Endothelial cell of umbilical vein (primary cell): ENCODE results near the gene ASIP. TPM values are rescaled to one million over a fixed set of nuclear protein-coding genes. Genes with fewer than 3 reads are reported as not detected.

Experiments used
- BruUV-seq: library from RNA; stranded (reverse); fragments of 400-500 nt; replicated peaks from 2 replicates; lab custom pipeline; 2021; lab: Mats Ljungman, UMichigan
- CTCF ChIA-PET: fragments of 300-600, 350-600 bp; sonication (Branson Sonifier 250); formaldehyde crosslinking; loops from one replicate; lab custom pipeline; 2021; ENCODE audit warnings: antibody characterized with exemption, inconsistent platforms; lab: Charles Lee
- POLR2A ChIA-PET: fragments of 300-600, 350-600 bp; sonication (Branson Sonifier 250); formaldehyde crosslinking; loops from one replicate; lab custom pipeline; 2021; ENCODE audit warnings: antibody characterized with exemption, inconsistent platforms; lab: Charles Lee
- DNase-seq: peaks from one replicate; pipeline ENCODE4 v3.0.0-alpha.2; 2011; ENCODE audit warnings: low read depth, low spot score
- FAIRE-seq: peaks from 2 replicates; lab custom pipeline; 2011; peaks lifted over from hg19 to GRCh38; lab: Jason Lieb, UNC
- H2AFZ ChIP-seq: 2 replicates; pipeline ENCODE4 v1.6.0; 2012; ENCODE audit warnings: low read depth, low read length, control low read depth, inconsistent platforms
- H3K27ac ChIP-seq: 2 replicates; pipeline ENCODE4 v1.5.1; 2011; ENCODE audit warnings: low read depth, mild to moderate bottlenecking, control low read depth, low read length, moderate library complexity; ENCODE audit not compliant: insufficient read depth
- H3K27me3 ChIP-seq, 2 experiments: 2 replicates each; pipeline versions ENCODE4 v1.6.0 to v1.6.1; 2011; ENCODE audit warnings: low read length in 2 of 2, mixed read lengths in 1 of 2; ENCODE audit not compliant: control insufficient read depth in 2 of 2, insufficient read depth in 2 of 2
- H3K36me3 ChIP-seq, 2 experiments: 2 replicates in 1 of 2; 3 replicates in 1 of 2; pipeline ENCODE4 v1.5.1; 2011; ENCODE audit warnings: low read length in 2 of 2, mild to moderate bottlenecking in 1 of 2, moderate library complexity in 1 of 2; ENCODE audit not compliant: control insufficient read depth in 2 of 2, insufficient read depth in 2 of 2; ENCODE audit errors: extremely low read depth in 1 of 2
- H3K4me1 ChIP-seq: 3 replicates; pipeline ENCODE4 v1.5.1; 2011; ENCODE audit warnings: mild to moderate bottlenecking, low read length; ENCODE audit not compliant: control insufficient read depth, insufficient read depth; ENCODE audit errors: extremely low read depth
- H3K4me2 ChIP-seq: 2 replicates; pipeline ENCODE4 v1.6.1; 2011; ENCODE audit warnings: low read length, control low read depth, mixed read lengths; ENCODE audit not compliant: insufficient read depth
- H3K4me3 ChIP-seq, 3 experiments: fragments of 200-600 bp in 1 of 3; sonication (generic), shearing (Covaris generic) in 1 of 3; replicated peaks in 1 of 3; 2 replicates each; pipeline ENCODE4 v1.5.1; 2011 to 2016; ENCODE audit warnings: control low read depth in 3 of 3, low read length in 3 of 3, mild to moderate bottlenecking in 2 of 3, inconsistent platforms in 1 of 3, low read depth in 1 of 3, moderate library complexity in 1 of 3; ENCODE audit not compliant: insufficient read depth in 1 of 3
- H3K79me2 ChIP-seq: 2 replicates; pipeline ENCODE4 v1.6.0; 2012; ENCODE audit warnings: low read length, inconsistent platforms; ENCODE audit not compliant: control insufficient read depth, insufficient read depth
- H3K9ac ChIP-seq: replicated peaks from 2 replicates; pipeline ENCODE3; 2011; ENCODE audit warnings: low read length, control low read depth; ENCODE audit not compliant: insufficient read depth; ENCODE audit errors: extremely low read depth
- H3K9me1 ChIP-seq: replicated peaks from 3 replicates; pipeline ENCODE4 v1.6.0; 2011; ENCODE audit warnings: mild to moderate bottlenecking, low read length; ENCODE audit not compliant: control insufficient read depth, insufficient read depth; ENCODE audit errors: extremely low read depth
- H3K9me3 ChIP-seq: replicated peaks from 2 replicates; pipeline ENCODE4 v1.5.1; 2012; ENCODE audit warnings: low read length, inconsistent platforms; ENCODE audit not compliant: control insufficient read depth, insufficient read depth
- H4K20me1 ChIP-seq: replicated peaks from 2 replicates; pipeline ENCODE3; 2011; ENCODE audit warnings: mild to moderate bottlenecking, low read length; ENCODE audit not compliant: control insufficient read depth, insufficient read depth; ENCODE audit errors: extremely low read depth
- EZH2 ChIP-seq: IDR thresholded peaks from 2 replicates; pipeline ENCODE4 v1.6.1; 2012; ENCODE audit warnings: borderline replicate concordance, low read depth, mild to moderate bottlenecking, moderate library complexity, low read length, inconsistent platforms; ENCODE audit not compliant: severe bottlenecking
- FOS ChIP-seq: IDR thresholded peaks from 2 replicates; pipeline ENCODE4 v1.6.1; 2011; ENCODE audit warnings: mild to moderate bottlenecking, low read length, moderate library complexity, borderline replicate concordance; ENCODE audit not compliant: insufficient read depth
- GATA2 ChIP-seq: IDR thresholded peaks from 2 replicates; pipeline ENCODE4 v1.7.0; 2011; ENCODE audit warnings: low read depth, mild to moderate bottlenecking, moderate library complexity, mixed read lengths, low read length; ENCODE audit not compliant: insufficient read length, insufficient read depth
- JUN ChIP-seq: IDR thresholded peaks from 2 replicates; pipeline ENCODE4 v1.6.1; 2011; ENCODE audit warnings: borderline replicate concordance, low read depth; ENCODE audit not compliant: insufficient read length, insufficient read depth
- MAX ChIP-seq: IDR thresholded peaks from 2 replicates; pipeline ENCODE4 v1.6.1; 2011; ENCODE audit not compliant: insufficient read depth, insufficient read length
- MYC ChIP-seq: IDR thresholded peaks from one replicate; pipeline ENCODE4 v1.6.1; 2011; ENCODE audit warnings: mild to moderate bottlenecking, low read depth, low read length
- POLR2A ChIP-seq: IDR thresholded peaks from 2 replicates; pipeline ENCODE4 v1.6.1; 2012; ENCODE audit warnings: low read depth, mild to moderate bottlenecking, control low read depth, low read length
- POLR2AphosphoS5 ChIP-seq: IDR thresholded peaks from 2 replicates; pipeline ENCODE4 v1.6.1; 2012; ENCODE audit warnings: low read depth, mild to moderate bottlenecking, control low read depth, low read length, moderate library complexity; ENCODE audit not compliant: insufficient read depth
- dilution Hi-C: fragments of 300-500 bp; cut with MboI; formaldehyde crosslinking; loops from one replicate; pipeline ENCODE4 v1.15.0; 2019; ENCODE audit warnings: low sequenced_read_pairs; ENCODE audit not compliant: extremely low pct_ligation_motif_present
- intact Hi-C: fragments of 100-400 bp; cut with micrococcal nuclease; formaldehyde crosslinking; loops from one replicate; pipeline ENCODE4 v1.10.0; 2022
- polyA plus RNA-seq, 4 experiments: library from polyadenylated mRNA; depleted of rRNA in 3 of 4; stranded (reverse) in 3 of 4; unstranded in 1 of 4; fragments of >200 nt; gene quantifications; 2 replicates each; pipeline versions ENCODE4 v1.2.1 to v1.2.3, GENCODE V29; 2011 to 2012; ENCODE audit warnings: missing spikeins in 1 of 4
- total RNA-seq: library from RNA; stranded (reverse); gene quantifications from 2 replicates; pipeline ENCODE4 v1.2.3, GENCODE V29; 2021
- TF ChIP-seq, protein P1 (sequence below), 2 donors: IDR thresholded peaks; 1 replicate in 1 of 2; 2 replicates in 1 of 2; pipeline ENCODE4 v1.5.1; 2011; ENCODE audit warnings: low read length in 2 of 2, mild to moderate bottlenecking in 2 of 2, moderate library complexity in 2 of 2, control low read depth in 1 of 2, inconsistent platforms in 1 of 2, low read depth in 1 of 2; ENCODE audit not compliant: insufficient read depth in 1 of 2; ENCODE audit errors: extremely low read depth in 1 of 2

ASIP gene
- total and polyA plus RNA-seq, 2 donors (not counting 3 experiments of a cell fraction or from before 2014, with no cell fraction given): not detected

GRCh38 chr20:34299556-34300255 lies 58.5 kb downstream of the ASIP start:
- H3K9me1 ChIP-seq: no peaks in the 10 kb centered on the region
- ChIA-PET POLR2A (no interaction called here), CTCF (interaction anchor here (1.4 to 4.8 kb wide), 4 partner anchors 13 to 223 kb away, joined by 4 to 24 read pairs (median 12); no protein-coding TSS in a partner anchor)
- DNase-seq (no peak), FAIRE-seq (no peak)
- peaks cover 8% of the 10 kb centered on the region for H3K4me1 ChIP-seq
- H3K36me3 ChIP-seq: no peaks in the 10 kb centered on the region
- H3K4me3 ChIP-seq: no peak overlapping the region
- no TSS peak for BruUV-seq
- TF ChIP-seq EZH2: no peak
- no peaks in the 10 kb centered on the region for H4K20me1 ChIP-seq
- H2AFZ ChIP-seq: no peak overlapping the region
- peaks cover 44% of the 10 kb centered on the region for H3K79me2 ChIP-seq
- H3K9ac ChIP-seq: no peak overlapping the region
- no peaks in the 10 kb centered on the region for H3K9me3 ChIP-seq
- no peaks in the 10 kb centered on the region for H3K27me3 ChIP-seq
- no peak overlapping the region for H3K4me2 ChIP-seq
- no peak overlapping the region for H3K27ac ChIP-seq
- intact Hi-C loops (no loop called here), dilution Hi-C loops (no loop called here)

- Histone ChIP-seq H4K20me1 (no peaks in the 10 kb centered on the region), H3K9ac (no peak overlapping the region), H3K36me3 (no peaks in the 10 kb centered on the region), H3K4me2 (no peak overlapping the region), H3K27me3 (no peaks in the 10 kb centered on the region), H3K27ac (no peak overlapping the region), H2AFZ (no peak overlapping the region), H3K79me2 (peaks cover 44% of the 10 kb centered on the region), H3K4me3 (no peak overlapping the region), H3K9me3 (no peaks in the 10 kb centered on the region), H3K4me1 (peaks cover 8% of the 10 kb centered on the region), H3K9me1 (no peaks in the 10 kb centered on the region)
- DNase-seq: no peak
- CTCF ChIA-PET: interaction anchor here (1.5 to 4.8 kb wide), 3 partner anchors 12 to 223 kb away, joined by 4 to 24 read pairs (median 18); no protein-coding TSS in a partner anchor
- FAIRE-seq: no peak
- no TSS peak for BruUV-seq
- POLR2A ChIA-PET: no interaction called here
- dilution Hi-C loops (no loop called here), intact Hi-C loops (no loop called here)
- TF ChIP-seq EZH2 (no peak), POLR2A (no peak), GATA2 (no peak), JUN (no peak), FOS (no peak), MYC (no peak), MAX (no peak), POLR2AphosphoS5 (no peak)
- TF ChIP-seq, protein P1, sequence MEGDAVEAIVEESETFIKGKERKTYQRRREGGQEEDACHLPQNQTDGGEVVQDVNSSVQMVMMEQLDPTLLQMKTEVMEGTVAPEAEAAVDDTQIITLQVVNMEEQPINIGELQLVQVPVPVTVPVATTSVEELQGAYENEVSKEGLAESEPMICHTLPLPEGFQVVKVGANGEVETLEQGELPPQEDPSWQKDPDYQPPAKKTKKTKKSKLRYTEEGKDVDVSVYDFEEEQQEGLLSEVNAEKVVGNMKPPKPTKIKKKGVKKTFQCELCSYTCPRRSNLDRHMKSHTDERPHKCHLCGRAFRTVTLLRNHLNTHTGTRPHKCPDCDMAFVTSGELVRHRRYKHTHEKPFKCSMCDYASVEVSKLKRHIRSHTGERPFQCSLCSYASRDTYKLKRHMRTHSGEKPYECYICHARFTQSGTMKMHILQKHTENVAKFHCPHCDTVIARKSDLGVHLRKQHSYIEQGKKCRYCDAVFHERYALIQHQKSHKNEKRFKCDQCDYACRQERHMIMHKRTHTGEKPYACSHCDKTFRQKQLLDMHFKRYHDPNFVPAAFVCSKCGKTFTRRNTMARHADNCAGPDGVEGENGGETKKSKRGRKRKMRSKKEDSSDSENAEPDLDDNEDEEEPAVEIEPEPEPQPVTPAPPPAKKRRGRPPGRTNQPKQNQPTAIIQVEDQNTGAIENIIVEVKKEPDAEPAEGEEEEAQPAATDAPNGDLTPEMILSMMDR (IDR thresholded peaks at IDR 0.05; ENCODE audit: extremely low read depth in 1 of 2, insufficient read depth in 1 of 2, low read depth in 1 of 2, low read length in 2 of 2): no peak
Measured at GRCh38 chr20:34300256-34300806, 59.1 kb downstream of the ASIP start.
